ENCODE results near the gene CADPS2. TPM values are rescaled to one million over a fixed set of nuclear protein-coding genes. Genes with fewer than 3 reads are reported as not detected.

Gene CADPS2
- total and polyA plus RNA-seq, 2 of the 8 experiments (the other 6 are each of a cell fraction or from before 2014, with no cell fraction given) = 8.9 to 22.3 TPM

- Histone ChIP-seq H4K5ac (ENCODE audit: insufficient read length, low read depth, low read length) (no peak overlapping the region), H2BK15ac (ENCODE audit: low read length) (0 out of 2 replicates have a peak overlapping the region, but pooled peaks have one; percentile 21), H3K79me1 (ENCODE audit: low read depth, low read length) (no peaks in the 10 kb centered on the region), H2AFZ (ENCODE audit: low read length) (no peak overlapping the region), H4K20me1 (replicated peaks in 1 of 2; ENCODE audit: control insufficient read depth in 1 of 2, insufficient read depth in 2 of 2, low read length in 2 of 2) (no peaks in the 10 kb centered on the region), H3K4me2 (ENCODE audit: insufficient read depth in 1 of 2, low read depth in 2 of 2, low read length in 2 of 2) (no peak overlapping the region), H3K9ac (replicated peaks in 1 of 4; ENCODE audit: extremely low read depth in 1 of 4, low read depth in 3 of 4, low read length in 3 of 4) (no peak overlapping the region), H3K4me3 (ENCODE audit: extremely low read depth in 1 of 4, insufficient read depth in 2 of 4, low read depth in 3 of 4, low read length in 4 of 4) (no peak overlapping the region), H3K56ac (replicated peaks; ENCODE audit: insufficient read length, low read depth, low read length) (no peak overlapping the region), H3K9me3 (ENCODE audit: insufficient read depth in 2 of 2, low read depth in 1 of 2, low read length in 1 of 2) (no peaks in the 10 kb centered on the region), H2BK20ac (ENCODE audit: low read length) (peak overlapping the region; percentile 4; the same call in 1 of the 2 replicates), H3K18ac (ENCODE audit: extremely low read depth, low read length) (no peak overlapping the region), H2BK12ac (ENCODE audit: low read depth, low read length) (no peak overlapping the region), H3K4me1 (replicated peaks in 1 of 4; ENCODE audit: control insufficient read depth in 3 of 4, insufficient read depth in 4 of 4, low read length in 3 of 4) (peaks cover 2 to 18% (median 10%) of the 10 kb centered on the region in 4 experiments; a peak in 5 of 7 replicates), H4K91ac (replicated peaks; ENCODE audit: insufficient read length, low read length) (no peak overlapping the region), H3K36me3 (ENCODE audit: control insufficient read depth in 2 of 4, insufficient read depth in 4 of 4, low read length in 3 of 4) (no peaks in the 10 kb centered on the region), H4K8ac (ENCODE audit: extremely low read depth, insufficient read depth, low read length) (no peak overlapping the region), H3K27me3 (replicated peaks in 1 of 4; ENCODE audit: control insufficient read depth in 3 of 4, extremely low read depth in 1 of 4, insufficient read depth in 3 of 4, low read length in 3 of 4) (no peaks in the 10 kb centered on the region), H2BK120ac (replicated peaks; ENCODE audit: low read depth, low read length) (no peak overlapping the region), H3K79me2 (ENCODE audit: control insufficient read depth in 1 of 2, insufficient read depth in 2 of 2, low read length in 2 of 2) (no peaks in the 10 kb centered on the region), H3K4ac (replicated peaks; ENCODE audit: insufficient read length, low read depth, low read length) (no peak overlapping the region), H2BK5ac (ENCODE audit: low read depth, low read length) (no peak overlapping the region), H3K23me2 (ENCODE audit: low read depth, low read length) (no peaks in the 10 kb centered on the region; the same call in 1 of the 2 replicates), H3K23ac (ENCODE audit: insufficient read length) (no peak overlapping the region), H3K14ac (ENCODE audit: insufficient read length) (no peak overlapping the region), H3K27ac (ENCODE audit: low read depth, low read length) (no peak overlapping the region), H2AK5ac (ENCODE audit: low read depth, low read length) (no peak overlapping the region)
- DNase-seq (ENCODE audit: low read depth in 1 of 2, low spot score in 2 of 2) (no peak), FAIRE-seq (peak; percentile 13)
- 73% methylated on average over 1 of the region's 1 CpG; no CpG with 5 or more reads in 1 of the 2 experiments for WGBS, 2 experiments (ENCODE audit: extremely low coverage in 1 of 2, insufficient coverage in 1 of 2, insufficient read length in 1 of 2, insufficient replicate concordance in 2 of 2, low coverage in 1 of 2, low lambda C conversion rate in 2 of 2, missing lambda C conversion rate in 1 of 2)
- CTCF ChIA-PET (ENCODE audit: partially characterized antibody) = interaction anchor here (0.7 to 1.6 kb wide), 5 partner anchors 13 to 336 kb away, joined by 3 to 6 read pairs (median 3); no protein-coding TSS in a partner anchor
- POLR2A ChIA-PET (ENCODE audit: partially characterized antibody) = no interaction called here
- TF ChIP-seq SP1 (IDR thresholded peaks at IDR 0.05; ENCODE audit: low read depth, low read length) (no peak), TBP (IDR thresholded peaks at IDR 0.05; ENCODE audit: low read depth, low read length) (no peak), CHD2 (IDR thresholded peaks at IDR 0.05; ENCODE audit: low read length) (no peak), MAFK (IDR thresholded peaks at IDR 0.05; ENCODE audit: low read depth, low read length) (no peak)
Observed at GRCh38 chr7:122515404-122515803, 370.9 kb downstream of the CADPS2 start.

Data from H1 (cell line).